Liver (tissue), 9 donors: ENCODE measurements around the gene COL19A1. TPM values are rescaled to one million over a fixed set of nuclear protein-coding genes. Genes with fewer than 3 reads are reported as not detected.

Experiments
- DNase-seq: peaks from one replicate; pipeline ENCODE4 v3.0.0-alpha.2; 2017; ENCODE audit warnings: low spot score
- H3K27ac ChIP-seq, 2 donors: one replicate each; pipeline ENCODE4 v1.7.0; 2013; ENCODE audit warnings: inconsistent platforms in 2 of 2, low read length in 2 of 2, control low read depth in 1 of 2, low read depth in 1 of 2, mild to moderate bottlenecking in 1 of 2
- H3K27me3 ChIP-seq, 4 donors: one replicate each; pipeline versions ENCODE4 v1.6.1 to v1.7.0; 2013; ENCODE audit warnings: low read length in 3 of 4, inconsistent platforms in 1 of 4, mild to moderate bottlenecking in 1 of 4, moderate library complexity in 1 of 4; ENCODE audit not compliant: control insufficient read depth in 4 of 4, insufficient read depth in 4 of 4
- H3K36me3 ChIP-seq, 4 donors: one replicate each; pipeline versions ENCODE4 v1.6.1 to v1.7.0; 2013; ENCODE audit warnings: low read length in 3 of 4, mild to moderate bottlenecking in 3 of 4, low read depth in 1 of 4, moderate library complexity in 1 of 4; ENCODE audit not compliant: control insufficient read depth in 4 of 4, insufficient read depth in 3 of 4
- H3K4me1 ChIP-seq, 4 donors: one replicate each; pipeline versions ENCODE4 v1.6.1 to v1.7.0; 2013; ENCODE audit warnings: low read length in 3 of 4, mild to moderate bottlenecking in 3 of 4, moderate library complexity in 1 of 4; ENCODE audit not compliant: control insufficient read depth in 4 of 4, insufficient read depth in 4 of 4
- H3K4me3 ChIP-seq, 3 donors: one replicate each; pipeline versions ENCODE4 v1.6.1 to v1.7.0; 2013; ENCODE audit warnings: low read length in 3 of 3, control low read depth in 1 of 3, low read depth in 1 of 3, mild to moderate bottlenecking in 1 of 3
- H3K9ac ChIP-seq, 2 donors: one replicate each; pipeline ENCODE4 v1.7.0; 2013; ENCODE audit warnings: low read length in 2 of 2, mild to moderate bottlenecking in 2 of 2, moderate library complexity in 2 of 2, control low read depth in 1 of 2, low read depth in 1 of 2
- H3K9me3 ChIP-seq, 4 donors: one replicate each; pipeline versions ENCODE4 v1.6.1 to v1.7.0; 2013; ENCODE audit warnings: low read length in 3 of 4; ENCODE audit not compliant: control insufficient read depth in 4 of 4
- ATF3 ChIP-seq: IDR thresholded peaks from 2 replicates; pipeline ENCODE4 v1.6.1; 2016; ENCODE audit warnings: antibody characterized with exemption
- CTCF ChIP-seq: fragments of 150-350 bp; IDR thresholded peaks from 2 replicates; pipeline ENCODE4 v1.5.1; 2017; ENCODE audit warnings: improper control_type of control experiment, low read depth, low read length; ENCODE audit not compliant: missing input control
- EGR1 ChIP-seq, 2 donors: IDR thresholded peaks; 2 replicates each; pipeline ENCODE4 v1.6.1; 2016 to 2018; ENCODE audit warnings: antibody characterized with exemption in 2 of 2, low read depth in 2 of 2
- FOXA1 ChIP-seq: IDR thresholded peaks from 2 replicates; pipeline ENCODE4 v1.6.1; 2016; ENCODE audit warnings: antibody characterized with exemption
- FOXA2 ChIP-seq: IDR thresholded peaks from 2 replicates; pipeline ENCODE4 v1.6.1; 2016; ENCODE audit warnings: antibody characterized with exemption
- GABPA ChIP-seq, 2 donors: IDR thresholded peaks in 1 of 2; conservative IDR thresholded peaks in 1 of 2; 2 replicates each; pipeline ENCODE4 v1.6.1; 2016; ENCODE audit warnings: antibody characterized with exemption in 2 of 2, mild to moderate bottlenecking in 1 of 2, moderate library complexity in 1 of 2
- HNF4A ChIP-seq, 2 donors: conservative IDR thresholded peaks; 2 replicates each; pipeline ENCODE4 v1.6.1; 2016; ENCODE audit warnings: antibody characterized with exemption in 2 of 2, mild to moderate bottlenecking in 2 of 2
- HNF4G ChIP-seq: IDR thresholded peaks from 2 replicates; pipeline ENCODE4 v1.6.1; 2016; ENCODE audit warnings: antibody characterized with exemption
- JUND ChIP-seq, 2 donors: IDR thresholded peaks; 2 replicates each; pipeline ENCODE4 v1.6.1; 2016; ENCODE audit warnings: antibody characterized with exemption in 2 of 2
- NR2F2 ChIP-seq: IDR thresholded peaks from 2 replicates; pipeline ENCODE4 v1.6.1; 2016; ENCODE audit warnings: antibody characterized with exemption
- RAD21 ChIP-seq, 2 donors: IDR thresholded peaks; 2 replicates each; pipeline ENCODE4 v1.6.1; 2016; ENCODE audit warnings: antibody characterized with exemption in 2 of 2, mild to moderate bottlenecking in 2 of 2
- REST ChIP-seq: IDR thresholded peaks from 2 replicates; pipeline ENCODE4 v1.6.1; 2016; ENCODE audit warnings: antibody characterized with exemption, mild to moderate bottlenecking
- RXRA ChIP-seq, 2 donors: IDR thresholded peaks; 2 replicates each; pipeline ENCODE4 v1.6.1; 2017 to 2018; ENCODE audit warnings: antibody characterized with exemption in 2 of 2, mild to moderate bottlenecking in 1 of 2
- SP1 ChIP-seq: IDR thresholded peaks from 2 replicates; pipeline ENCODE4 v1.6.1; 2018; ENCODE audit warnings: antibody characterized with exemption, mild to moderate bottlenecking
- TAF1 ChIP-seq: conservative IDR thresholded peaks from 2 replicates; pipeline ENCODE4 v1.6.1; 2016; ENCODE audit warnings: antibody characterized with exemption, mild to moderate bottlenecking
- YY1 ChIP-seq: IDR thresholded peaks from 2 replicates; pipeline ENCODE4 v1.6.1; 2016; ENCODE audit warnings: antibody characterized with exemption, mild to moderate bottlenecking
- ZBTB33 ChIP-seq: IDR thresholded peaks from 2 replicates; pipeline ENCODE4 v1.6.1; 2016; ENCODE audit warnings: antibody characterized with exemption
- WGBS: extraction: QIAGEN DNeasy Blood & Tissue Kit; methylation state at CpG from one replicate; pipeline ENCODE4 v1.1.7; 2013; 5-methylcytosine and 5-hydroxymethylcytosine counted together
- polyA plus RNA-seq, 2 donors: library from polyadenylated mRNA; stranded (reverse) in 1 of 2; unstranded in 1 of 2; fragments of 200-250 nt in 1 of 2; fragments of >200 nt in 1 of 2; fragmentation: Nextera tagmentation in 1 of 2; extraction: Ambion mirVana in 1 of 2; gene quantifications; one replicate each; pipeline versions ENCODE4 v1.2.1 to v1.2.3, GENCODE V29; 2013 to 2015
- total RNA-seq, 2 donors: library from RNA; depleted of rRNA; stranded (reverse); fragments of >200 nt; gene quantifications; one replicate each; pipeline ENCODE4 v1.2.3, GENCODE V29; 2014
- donor health status: healthy.
- donor health status: healthy.
- donor health status: healthy.
- donor health status: healthy.
- donor health status: healthy.

Gene COL19A1
- total and polyA plus RNA-seq, 4 donors, result 0.25 to 0.51 TPM; not detected in 2

GRCh38 chr6:69974193-69974592 is 107.8 kb downstream of the COL19A1 start:
- 77% methylated on average over 2 of the region's 2 CpGs for WGBS
- Histone ChIP-seq H3K4me3 (no peak overlapping the region), H3K27ac (no peak overlapping the region), H3K9me3 (peaks cover 0 to 2% (median 0%) of the 10 kb centered on the region in 4 donors), H3K36me3 (peaks cover 0 to 1% (median 0%) of the 10 kb centered on the region in 4 donors), H3K9ac (no peak overlapping the region), H3K4me1 (no peaks in the 10 kb centered on the region), H3K27me3 (peaks cover 0 to 2% (median 0%) of the 10 kb centered on the region in 4 donors)
- DNase-seq, result no peak
- no peak for TF ChIP-seq REST
- no peak for TF ChIP-seq TAF1
- TF ChIP-seq RAD21 (IDR thresholded peaks at IDR 0.05), result no peak
- TF ChIP-seq EGR1 (IDR thresholded peaks at IDR 0.05; ENCODE audit: low read depth in 2 of 2), result no peak
- TF ChIP-seq SP1, result no peak
- TF ChIP-seq YY1, result no peak
- TF ChIP-seq NR2F2, result no peak
- TF ChIP-seq ZBTB33, result no peak
- no peak for TF ChIP-seq HNF4A (conservative IDR thresholded peaks at IDR 0.05)
- TF ChIP-seq FOXA2, result no peak
- TF ChIP-seq GABPA (IDR thresholded peaks at IDR 0.05 in 1 of 2, conservative IDR thresholded peaks at IDR 0.05 in 1 of 2), result no peak
- TF ChIP-seq ATF3, result no peak
- no peak for TF ChIP-seq JUND (IDR thresholded peaks at IDR 0.05)
- no peak for TF ChIP-seq HNF4G
- no peak for TF ChIP-seq FOXA1
- TF ChIP-seq CTCF, result no peak
- no peak for TF ChIP-seq RXRA (IDR thresholded peaks at IDR 0.05)

DNA sequence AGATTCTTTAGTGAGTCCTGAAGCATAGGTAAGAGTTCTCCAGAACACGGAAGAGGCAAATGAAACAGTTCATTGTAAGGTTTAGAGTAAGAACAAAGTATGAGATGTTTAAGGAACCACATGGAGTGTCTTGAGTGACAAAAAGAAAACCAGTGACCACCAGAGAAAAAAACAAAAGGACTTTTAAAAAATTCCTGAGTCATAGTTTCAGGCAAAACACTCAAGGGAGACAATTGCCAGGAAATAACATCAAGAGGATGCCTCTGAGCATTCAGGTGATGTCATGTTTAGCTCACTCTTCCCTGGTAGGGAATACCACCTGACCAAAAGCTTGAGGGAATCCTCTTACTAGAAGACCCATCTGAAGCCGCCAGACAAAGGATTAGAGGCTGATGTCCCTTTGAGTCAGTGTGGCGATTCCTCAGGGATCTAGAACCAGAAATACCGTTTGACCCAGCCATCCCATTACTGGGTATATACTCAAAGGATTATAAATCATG is 110.3 kb downstream of the COL19A1 start:
- no peak overlapping the region for H3K27ac ChIP-seq

More for the DNA sequence above, 110.3 kb downstream of the COL19A1 start:
- no peak for DNase-seq
- Histone ChIP-seq H3K36me3 (no peaks in the 10 kb centered on the region), H3K27me3 (no peaks in the 10 kb centered on the region), H3K4me1 (no peaks in the 10 kb centered on the region), H3K9ac (no peak overlapping the region), H3K9me3 (no peaks in the 10 kb centered on the region), H3K4me3 (no peak overlapping the region)
- TF ChIP-seq RXRA (IDR thresholded peaks at IDR 0.05) (no peak), FOXA2 (no peak), RAD21 (IDR thresholded peaks at IDR 0.05) (no peak), REST (no peak), HNF4G (no peak), YY1 (no peak), GABPA (IDR thresholded peaks at IDR 0.05 in 1 of 2, conservative IDR thresholded peaks at IDR 0.05 in 1 of 2) (no peak)
- 85% methylated on average over 4 of the region's 4 CpGs for WGBS
